LNCaP clone FGC (cell line): Measurements from ENCODE around the gene TRIM16.
"Not testable (repeated sequence)": the region's sequence is repeated elsewhere in the genome, so short reads cannot be mapped to it uniquely, and the experiment has no call there.

Source experiments
- DNase-seq: peaks from one replicate; pipeline ENCODE4 v3.0.0-alpha.2; 2011; ENCODE audit warnings: low read depth
- H3K4me3 ChIP-seq: 2 replicates; pipeline ENCODE4 v1.5.1; 2011; ENCODE audit warnings: mild to moderate bottlenecking, low read depth, low read length, control low read depth

TRIM16 gene

GRCh38 chr17:15683824-15684478 is at the start of gene TRIM16:
TRIM16 (minus strand) TSS chr17:15684311; CDS start chr17:15651609, 32,702 bp downstream.
- not testable (repeated sequence) for DNase-seq
- H3K4me3 ChIP-seq: peak within 1 kb of the TSS; percentile 65

- not testable (repeated sequence) for H3K4me3 ChIP-seq, DNase-seq
These were observed 49.2 kb upstream of the TRIM16 start for GRCh38 chr17:15733174-15733789.

- H3K4me3 ChIP-seq, DNase-seq: not testable (repeated sequence)
These were observed 47.8 kb upstream of the TRIM16 start, which contains the start of gene TBC1D26 for GRCh38 chr17:15731900-15732299. TBC1D26 (plus strand) TSS chr17:15732283; CDS start chr17:15735349, 3,066 bp downstream.

GRCh38 chr17:15730535-15730934 is 46.4 kb upstream of the TRIM16 start:
- not testable (repeated sequence) for H3K4me3 ChIP-seq, DNase-seq

- not testable (repeated sequence) for DNase-seq
These were observed 32.8 kb upstream of the TRIM16 start for GRCh38 chr17:15716601-15717563.

GRCh38 chr17:15708879-15709278 is 24.8 kb upstream of the TRIM16 start:
- not testable (repeated sequence) for DNase-seq, H3K4me3 ChIP-seq

More at GRCh38 chr17:15716601-15717563, 32.8 kb upstream of the TRIM16 start:
- H3K4me3 ChIP-seq: not testable (repeated sequence)

GRCh38 chr17:15704813-15705212 is 20.7 kb upstream of the TRIM16 start:
- H3K4me3 ChIP-seq: not testable (repeated sequence)

GRCh38 chr17:15704239-15704638 is 20.1 kb upstream of the TRIM16 start:
- not testable (repeated sequence) for H3K4me3 ChIP-seq, DNase-seq

More at GRCh38 chr17:15704813-15705212, 20.7 kb upstream of the TRIM16 start:
- DNase-seq: not testable (repeated sequence)

GRCh38 chr17:15699937-15700336 is 15.8 kb upstream of the TRIM16 start:
- H3K4me3 ChIP-seq: peak overlapping the region; percentile 59

GRCh38 chr17:15699413-15699924 is 15.4 kb upstream of the TRIM16 start, which contains the start of gene ZNF286A:
ZNF286A (plus strand) TSS chr17:15699752; CDS start chr17:15700330, 578 bp downstream.
- peak within 1 kb of the TSS; percentile 59 for H3K4me3 ChIP-seq
- DNase-seq: peak; percentile 96

More at GRCh38 chr17:15699937-15700336, 15.8 kb upstream of the TRIM16 start:
- DNase-seq: not testable (repeated sequence)

GRCh38 chr17:15698967-15699366 is 14.9 kb upstream of the TRIM16 start:
- not testable (repeated sequence) for DNase-seq
- H3K4me3 ChIP-seq: peak overlapping the region; percentile 59

- not testable (repeated sequence) for H3K4me3 ChIP-seq, DNase-seq
These were observed 3.4 kb upstream of the TRIM16 start for GRCh38 chr17:15687494-15687893.

GRCh38 chr17:15683135-15683534 is 976 bp downstream of the TRIM16 start:
- peak overlapping the region; percentile 65 for H3K4me3 ChIP-seq
- not testable (repeated sequence) for DNase-seq

GRCh38 chr17:15675991-15676390 is 8.1 kb downstream of the TRIM16 start:
- not testable (repeated sequence) for H3K4me3 ChIP-seq, DNase-seq

- not testable (repeated sequence) for DNase-seq, H3K4me3 ChIP-seq
These were observed 9.5 kb downstream of the TRIM16 start for GRCh38 chr17:15674640-15675039.

GRCh38 chr17:15669526-15669925 is 14.6 kb downstream of the TRIM16 start:
- H3K4me3 ChIP-seq, DNase-seq: not testable (repeated sequence)
